Common myeloid progenitor, CD34-positive (primary cell): ENCODE measurements around the gene NEDD4L.

ENCODE experiments used
- CTCF ChIA-PET: fragments of 350-600 bp; sonication (Branson Sonifier 250); formaldehyde crosslinking; loops from one replicate; lab custom pipeline; 2021; ENCODE audit warnings: antibody characterized with exemption; lab: Charles Lee
- POLR2A ChIA-PET: fragments of 350-600 bp; sonication (Branson Sonifier 250); formaldehyde crosslinking; loops from one replicate; lab custom pipeline; 2021; ENCODE audit warnings: antibody characterized with exemption; lab: Charles Lee
- DNase-seq, 3 donors: peaks; one replicate each; pipeline versions ENCODE4 v3.0.0 to v3.0.0-alpha.2; 2013
- H3K27ac ChIP-seq, 2 experiments: 1 replicate in 1 of 2; 2 replicates in 1 of 2; pipeline ENCODE4 v1.7.0; 2013; ENCODE audit warnings: inconsistent platforms in 2 of 2, low read length in 2 of 2, mild to moderate bottlenecking in 2 of 2, low read depth in 1 of 2, moderate library complexity in 1 of 2; ENCODE audit not compliant: severe bottlenecking in 2 of 2, insufficient read depth in 1 of 2, poor library complexity in 1 of 2
- H3K27me3 ChIP-seq, 5 experiments: replicated peaks in 2 of 5; 1 replicate in 3 of 5; 2 replicates in 2 of 5; pipeline versions ENCODE4 v1.6.1 to v1.7.0; 2013; ENCODE audit warnings: low read length in 4 of 5, mild to moderate bottlenecking in 2 of 5, moderate library complexity in 2 of 5, inconsistent platforms in 1 of 5; ENCODE audit not compliant: insufficient read depth in 5 of 5, control insufficient read depth in 4 of 5
- H3K36me3 ChIP-seq, 4 experiments: 1 replicate in 2 of 4; 2 replicates in 2 of 4; pipeline versions ENCODE4 v1.6.1 to v1.7.0; 2013; ENCODE audit warnings: low read length in 3 of 4, control low read depth in 1 of 4, mild to moderate bottlenecking in 1 of 4; ENCODE audit not compliant: control insufficient read depth in 4 of 4, insufficient read depth in 4 of 4
- H3K4me1 ChIP-seq, 4 experiments: 1 replicate in 3 of 4; 2 replicates in 1 of 4; pipeline versions ENCODE4 v1.6.1 to v1.7.1; 2013; ENCODE audit warnings: low read length in 3 of 4, mild to moderate bottlenecking in 3 of 4, control low read depth in 1 of 4, inconsistent platforms in 1 of 4, moderate library complexity in 1 of 4; ENCODE audit not compliant: control insufficient read depth in 4 of 4, insufficient read depth in 4 of 4; ENCODE audit errors: control extremely low read depth in 1 of 4
- H3K4me3 ChIP-seq, 7 experiments: 1 replicate in 4 of 7; 2 replicates in 3 of 7; pipeline versions ENCODE4 v1.5.1 to v1.7.0; 2013; ENCODE audit warnings: mild to moderate bottlenecking in 7 of 7, low read length in 6 of 7, moderate library complexity in 6 of 7, inconsistent platforms in 2 of 7, low read depth in 2 of 7, control low read depth in 1 of 7; ENCODE audit not compliant: insufficient read depth in 4 of 7, control insufficient read depth in 1 of 7; ENCODE audit errors: extremely low read depth in 1 of 7
- H3K9me3 ChIP-seq, 5 experiments: 1 replicate in 4 of 5; 2 replicates in 1 of 5; pipeline versions ENCODE4 v1.6.1 to v1.7.1; 2013; ENCODE audit warnings: low read length in 4 of 5, mild to moderate bottlenecking in 2 of 5, inconsistent platforms in 1 of 5, low read depth in 1 of 5, moderate library complexity in 1 of 5; ENCODE audit not compliant: control insufficient read depth in 4 of 5, insufficient read depth in 2 of 5; ENCODE audit errors: control extremely low read depth in 1 of 5
- WGBS: methylation state at CpG from one replicate; pipeline ENCODE4 v1.1.5; 2013; ENCODE audit not compliant: insufficient coverage; 5-methylcytosine and 5-hydroxymethylcytosine counted together

Gene NEDD4L

GRCh38 chr18:58353581-58353980 lies 309.6 kb downstream of the NEDD4L start:
- no peaks in the 10 kb centered on the region for H3K27me3 ChIP-seq
- ChIA-PET CTCF (no interaction called here), POLR2A (no interaction called here)
- no peak for DNase-seq
- 93% methylated on average over 3 of the region's 4 CpGs for WGBS
- H3K4me1 ChIP-seq = peaks cover 0 to 6% (median 2%) of the 10 kb centered on the region in 4 experiments
- H3K9me3 ChIP-seq = no peaks in the 10 kb centered on the region
- no peak overlapping the region for H3K4me3 ChIP-seq
- no peak overlapping the region for H3K27ac ChIP-seq
- H3K36me3 ChIP-seq = peaks cover 0 to 3% (median 1%) of the 10 kb centered on the region in 4 experiments

DNA sequence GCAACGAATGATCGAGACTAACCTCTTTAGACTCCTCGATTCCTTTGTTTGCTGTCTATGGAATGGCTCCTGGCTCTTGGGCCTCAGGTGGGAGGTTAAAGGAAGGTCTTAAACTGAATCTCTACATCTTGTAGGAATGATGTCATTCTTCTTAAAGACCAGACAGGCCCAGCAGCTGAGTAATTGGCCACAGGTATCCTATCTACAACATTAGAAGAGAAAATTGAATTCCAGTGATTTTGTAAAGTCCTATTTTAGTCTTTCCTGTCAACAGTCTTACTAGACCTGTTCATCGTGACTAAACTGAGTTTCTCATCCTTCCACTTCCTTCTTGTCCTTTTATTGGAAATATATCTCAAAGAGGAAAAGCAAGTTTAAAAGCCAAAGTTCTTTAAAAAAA lies 310.0 kb downstream of the NEDD4L start:
- peaks cover 0 to 3% (median 1%) of the 10 kb centered on the region in 4 experiments for H3K36me3 ChIP-seq
- no peak for DNase-seq
- H3K27ac ChIP-seq = no peak overlapping the region
- H3K4me3 ChIP-seq = no peak overlapping the region
- 80% methylated on average over 3 of the region's 4 CpGs for WGBS
- no peaks in the 10 kb centered on the region for H3K27me3 ChIP-seq
- H3K9me3 ChIP-seq = no peaks in the 10 kb centered on the region
- ChIA-PET POLR2A (no interaction called here), CTCF (no interaction called here)
- H3K4me1 ChIP-seq = peaks cover 0 to 1% (median under 1%) of the 10 kb centered on the region in 4 experiments

DNA sequence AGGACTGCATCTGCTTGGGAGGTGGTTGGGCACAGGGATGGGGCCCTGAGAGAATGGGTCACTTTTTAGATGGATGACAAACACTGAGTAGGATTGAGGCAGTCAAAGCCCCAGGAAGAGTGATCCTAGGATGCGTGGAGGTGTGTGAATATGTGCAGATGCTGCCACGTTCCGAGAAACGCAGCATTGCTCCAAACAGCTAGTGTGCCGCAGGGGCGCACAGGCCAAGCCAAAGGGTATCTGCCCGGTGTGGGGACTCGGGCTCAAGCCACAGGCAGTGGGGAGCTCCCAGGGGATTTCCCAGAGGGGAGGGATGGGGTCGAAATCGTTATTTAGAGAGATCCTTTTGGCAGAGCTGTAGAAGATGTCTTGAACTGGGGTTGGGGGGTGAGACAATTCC lies 310.8 kb downstream of the NEDD4L start:
- Histone ChIP-seq H3K9me3 (no peaks in the 10 kb centered on the region), H3K36me3 (peaks cover 0 to 3% (median 1%) of the 10 kb centered on the region in 4 experiments), H3K27me3 (no peaks in the 10 kb centered on the region), H3K27ac (no peak overlapping the region), H3K4me3 (no peak overlapping the region), H3K4me1 (no peaks in the 10 kb centered on the region)
- ChIA-PET POLR2A (no interaction called here), CTCF (interaction anchor here (1.1 kb wide), 1 partner anchor 29 kb away, joined by 3 read pairs; no protein-coding TSS in a partner anchor)
- WGBS = 99% methylated on average over 9 of the region's 10 CpGs
- DNase-seq = no peak

GRCh38 chr18:58355243-58355642 lies 311.2 kb downstream of the NEDD4L start:
- Histone ChIP-seq H3K27ac (no peak overlapping the region), H3K27me3 (no peaks in the 10 kb centered on the region), H3K36me3 (peaks cover 0 to 3% (median 1%) of the 10 kb centered on the region in 4 experiments), H3K4me3 (no peak overlapping the region), H3K4me1 (no peaks in the 10 kb centered on the region), H3K9me3 (no peaks in the 10 kb centered on the region)
- CTCF ChIA-PET = interaction anchor here (1.1 kb wide), 1 partner anchor 30 kb away, joined by 3 read pairs; no protein-coding TSS in a partner anchor
- no peak for DNase-seq
- POLR2A ChIA-PET = no interaction called here
- WGBS = 98% methylated on average over 8 of the region's 8 CpGs

- Histone ChIP-seq H3K36me3 (peaks cover 0 to 3% (median 1%) of the 10 kb centered on the region in 4 experiments), H3K9me3 (no peaks in the 10 kb centered on the region), H3K4me1 (peaks cover 0 to 4% (median 0%) of the 10 kb centered on the region in 4 experiments), H3K27ac (no peak overlapping the region), H3K27me3 (no peaks in the 10 kb centered on the region), H3K4me3 (no peak overlapping the region)
- POLR2A ChIA-PET = no interaction called here
- WGBS = no CpG with 5 or more reads among the region's 3 CpGs
- CTCF ChIA-PET = no interaction called here
- no peak for DNase-seq
Observed at GRCh38 chr18:58359218-58359617, 315.2 kb downstream of the NEDD4L start.

- CTCF ChIA-PET = no interaction called here
- WGBS = no CpG with 5 or more reads among the region's 1 CpG
- Histone ChIP-seq H3K9me3 (no peaks in the 10 kb centered on the region), H3K4me3 (no peak overlapping the region), H3K4me1 (peaks cover 0 to 4% (median 0%) of the 10 kb centered on the region in 4 experiments), H3K36me3 (peaks cover 0 to 3% (median 1%) of the 10 kb centered on the region in 4 experiments), H3K27ac (no peak overlapping the region), H3K27me3 (no peaks in the 10 kb centered on the region)
- DNase-seq = no peak
- POLR2A ChIA-PET = no interaction called here
Observed at GRCh38 chr18:58359620-58360019, 315.6 kb downstream of the NEDD4L start.

DNA sequence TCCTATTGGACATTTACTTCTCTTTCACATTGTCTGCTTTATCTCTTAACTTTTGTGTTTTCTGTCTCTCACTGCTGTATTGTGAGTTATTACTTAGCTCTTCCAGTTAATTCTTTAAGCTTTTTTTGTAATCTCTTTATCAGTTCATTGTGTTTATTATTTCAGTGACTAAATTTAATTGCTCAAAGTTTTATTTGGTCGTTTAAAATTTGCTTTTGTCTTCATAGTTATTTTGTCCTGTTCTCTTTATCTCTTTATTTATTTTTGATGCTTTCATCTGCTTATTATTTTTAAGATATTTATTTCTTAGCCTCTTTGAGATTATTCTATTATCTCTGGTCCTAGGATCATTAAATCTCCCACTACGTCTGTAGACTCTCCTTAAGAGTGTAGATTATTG lies 316.3 kb downstream of the NEDD4L start:
- Histone ChIP-seq H3K27ac (no peak overlapping the region), H3K4me1 (peaks cover 0 to 4% (median 0%) of the 10 kb centered on the region in 4 experiments), H3K4me3 (no peak overlapping the region), H3K9me3 (no peaks in the 10 kb centered on the region), H3K36me3 (peaks cover 0 to 8% (median 3%) of the 10 kb centered on the region in 4 experiments), H3K27me3 (no peaks in the 10 kb centered on the region)
- ChIA-PET CTCF (no interaction called here), POLR2A (no interaction called here)
- WGBS = no CpG with 5 or more reads among the region's 2 CpGs
- no peak for DNase-seq
